SK-N-SH treated with all-trans-retinoic acid at 6 μM for 48 hours (cell line): ENCODE results near the gene YPEL1.

ENCODE experiments used
- ATAC-seq: fragments of 200-7000 bp; cut with Tn5 transposase; 3 replicates; pipeline ENCODE4 v1.9.1; 2020; ENCODE audit warnings: mild to moderate bottlenecking, moderate library complexity
- ARNTL ChIP-seq: fragments of 450-650 bp; formaldehyde crosslinking; IDR thresholded peaks from 2 replicates; pipeline ENCODE4 v1.5.0; 2020; ENCODE audit warnings: low read depth, mild to moderate bottlenecking, moderate library complexity, borderline replicate concordance
- CSDC2 ChIP-seq: fragments of 250-450 bp; sonication (Bioruptor Pico); IDR thresholded peaks from 2 replicates; pipeline ENCODE4 v1.5.0; 2020; ENCODE audit warnings: mild to moderate bottlenecking, moderate library complexity
- ESRRG ChIP-seq: fragments of 250-450 bp; sonication (Bioruptor Pico); IDR thresholded peaks from 2 replicates; pipeline ENCODE4 v1.6.1; 2021; ENCODE audit warnings: mild to moderate bottlenecking
- GLIS3 ChIP-seq: fragments of 250-450 bp; sonication (Bioruptor Pico); IDR thresholded peaks from 2 replicates; pipeline ENCODE4 v1.5.0; 2020; ENCODE audit warnings: mild to moderate bottlenecking, moderate library complexity
- POU6F1 ChIP-seq: fragments of 250-450 bp; sonication (Bioruptor Pico); IDR thresholded peaks from 2 replicates; pipeline ENCODE4 v1.8.0; 2021; ENCODE audit warnings: low read depth, mild to moderate bottlenecking, moderate library complexity, borderline replicate concordance
- TCF4 ChIP-seq: fragments of 250-450 bp; sonication (Bioruptor Pico); IDR thresholded peaks from 2 replicates; pipeline ENCODE4 v1.8.0; 2021; ENCODE audit warnings: mild to moderate bottlenecking, moderate library complexity, borderline replicate concordance
- TSHZ2 ChIP-seq: fragments of 250-450 bp; sonication (Bioruptor Pico); IDR thresholded peaks from 2 replicates; pipeline ENCODE4 v1.5.0; 2020; ENCODE audit warnings: mild to moderate bottlenecking, moderate library complexity
- ZC3H10 ChIP-seq: fragments of 250-450 bp; sonication (Bioruptor Pico); IDR thresholded peaks from 2 replicates; pipeline ENCODE4 v1.5.1; 2021; ENCODE audit warnings: mild to moderate bottlenecking, moderate library complexity
- ZNF565 ChIP-seq: fragments of 450-650 bp; formaldehyde crosslinking; conservative IDR thresholded peaks from 2 replicates; pipeline ENCODE4 v1.5.0; 2020; ENCODE audit warnings: low read depth, mild to moderate bottlenecking, moderate library complexity
- ZNF70 ChIP-seq: fragments of 450-650 bp; formaldehyde crosslinking; IDR thresholded peaks from 2 replicates; pipeline ENCODE4 v1.5.0; 2020; ENCODE audit warnings: mild to moderate bottlenecking, moderate library complexity
- ZNF8 ChIP-seq: fragments of 450-650 bp; formaldehyde crosslinking; IDR thresholded peaks from 2 replicates; pipeline ENCODE4 v1.5.0; 2020; ENCODE audit warnings: mild to moderate bottlenecking, moderate library complexity
- TF ChIP-seq, protein P1 (sequence below): fragments of 250-450 bp; sonication (Bioruptor Pico); IDR thresholded peaks from 2 replicates; pipeline ENCODE4 v1.5.1; 2021; ENCODE audit warnings: mild to moderate bottlenecking, moderate library complexity
- TF ChIP-seq, protein P2 (sequence below): fragments of 250-450 bp; sonication (Bioruptor Pico); IDR thresholded peaks from 2 replicates; pipeline ENCODE4 v1.8.0; 2020; ENCODE audit warnings: mild to moderate bottlenecking, moderate library complexity, borderline replicate concordance

Gene YPEL1

DNA sequence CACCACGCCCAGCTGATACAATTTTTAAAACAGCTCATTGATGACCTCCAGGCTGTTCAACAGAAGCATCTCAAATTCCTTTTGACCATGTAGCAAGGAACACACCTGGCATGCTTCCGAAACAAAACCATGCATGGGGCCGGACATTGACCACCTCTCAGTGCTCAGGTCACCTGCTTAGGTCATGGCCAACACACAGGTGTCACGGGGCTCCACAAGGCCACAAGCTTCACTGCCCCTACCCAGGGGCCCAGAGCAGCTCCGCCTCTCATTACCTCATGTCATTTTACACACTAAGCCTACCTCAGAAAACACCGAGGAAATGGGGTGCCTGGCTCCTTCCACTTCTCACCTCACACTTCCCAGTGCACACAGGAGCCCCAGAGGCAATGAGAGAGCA is 26.6 kb downstream of the YPEL1 start (continued):
- TF ChIP-seq, protein P1, sequence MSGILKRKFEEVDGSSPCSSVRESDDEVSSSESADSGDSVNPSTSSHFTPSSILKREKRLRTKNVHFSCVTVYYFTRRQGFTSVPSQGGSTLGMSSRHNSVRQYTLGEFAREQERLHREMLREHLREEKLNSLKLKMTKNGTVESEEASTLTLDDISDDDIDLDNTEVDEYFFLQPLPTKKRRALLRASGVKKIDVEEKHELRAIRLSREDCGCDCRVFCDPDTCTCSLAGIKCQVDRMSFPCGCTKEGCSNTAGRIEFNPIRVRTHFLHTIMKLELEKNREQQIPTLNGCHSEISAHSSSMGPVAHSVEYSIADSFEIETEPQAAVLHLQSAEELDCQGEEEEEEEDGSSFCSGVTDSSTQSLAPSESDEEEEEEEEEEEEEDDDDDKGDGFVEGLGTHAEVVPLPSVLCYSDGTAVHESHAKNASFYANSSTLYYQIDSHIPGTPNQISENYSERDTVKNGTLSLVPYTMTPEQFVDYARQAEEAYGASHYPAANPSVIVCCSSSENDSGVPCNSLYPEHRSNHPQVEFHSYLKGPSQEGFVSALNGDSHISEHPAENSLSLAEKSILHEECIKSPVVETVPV (CRISPR knock-in tag): no peak
- TF ChIP-seq, protein P2, sequence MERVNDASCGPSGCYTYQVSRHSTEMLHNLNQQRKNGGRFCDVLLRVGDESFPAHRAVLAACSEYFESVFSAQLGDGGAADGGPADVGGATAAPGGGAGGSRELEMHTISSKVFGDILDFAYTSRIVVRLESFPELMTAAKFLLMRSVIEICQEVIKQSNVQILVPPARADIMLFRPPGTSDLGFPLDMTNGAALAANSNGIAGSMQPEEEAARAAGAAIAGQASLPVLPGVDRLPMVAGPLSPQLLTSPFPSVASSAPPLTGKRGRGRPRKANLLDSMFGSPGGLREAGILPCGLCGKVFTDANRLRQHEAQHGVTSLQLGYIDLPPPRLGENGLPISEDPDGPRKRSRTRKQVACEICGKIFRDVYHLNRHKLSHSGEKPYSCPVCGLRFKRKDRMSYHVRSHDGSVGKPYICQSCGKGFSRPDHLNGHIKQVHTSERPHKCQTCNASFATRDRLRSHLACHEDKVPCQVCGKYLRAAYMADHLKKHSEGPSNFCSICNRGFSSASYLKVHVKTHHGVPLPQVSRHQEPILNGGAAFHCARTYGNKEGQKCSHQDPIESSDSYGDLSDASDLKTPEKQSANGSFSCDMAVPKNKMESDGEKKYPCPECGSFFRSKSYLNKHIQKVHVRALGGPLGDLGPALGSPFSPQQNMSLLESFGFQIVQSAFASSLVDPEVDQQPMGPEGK: no peak

DNA sequence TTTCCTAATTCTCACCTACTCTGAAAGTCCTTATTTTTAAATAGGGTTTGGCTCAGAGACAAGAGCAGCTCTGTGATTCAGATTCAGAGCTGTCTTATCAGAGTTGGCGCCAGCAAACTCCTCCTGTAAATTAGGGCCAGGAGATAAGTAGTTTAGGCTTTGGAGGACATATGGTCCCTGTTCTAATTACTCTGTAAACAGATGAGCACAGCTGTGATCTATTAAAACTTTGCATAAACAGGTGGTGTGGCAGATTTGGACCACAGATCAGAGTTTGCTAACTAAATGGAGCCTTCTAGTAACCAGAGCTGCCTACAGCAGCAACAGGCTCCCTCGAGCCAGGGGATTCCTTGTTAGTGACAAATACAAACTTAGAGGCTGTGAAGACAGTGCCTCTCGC is 27.9 kb downstream of the YPEL1 start:
- ATAC-seq: no peak; the same call in 2 of the 3 replicates
- TF ChIP-seq ESRRG (no peak), GLIS3 (CRISPR knock-in tag) (no peak), ARNTL (CRISPR knock-in tag) (no peak), ZNF8 (CRISPR knock-in tag) (no peak), TCF4 (CRISPR knock-in tag) (no peak), ZNF70 (no peak)

GRCh38 chr22:21703684-21704316 is 31.8 kb downstream of the YPEL1 start:
- no peak for ATAC-seq
- TF ChIP-seq ZNF565 (CRISPR knock-in tag) (no peak), GLIS3 (CRISPR knock-in tag) (no peak), TSHZ2 (CRISPR knock-in tag) (no peak)

DNA sequence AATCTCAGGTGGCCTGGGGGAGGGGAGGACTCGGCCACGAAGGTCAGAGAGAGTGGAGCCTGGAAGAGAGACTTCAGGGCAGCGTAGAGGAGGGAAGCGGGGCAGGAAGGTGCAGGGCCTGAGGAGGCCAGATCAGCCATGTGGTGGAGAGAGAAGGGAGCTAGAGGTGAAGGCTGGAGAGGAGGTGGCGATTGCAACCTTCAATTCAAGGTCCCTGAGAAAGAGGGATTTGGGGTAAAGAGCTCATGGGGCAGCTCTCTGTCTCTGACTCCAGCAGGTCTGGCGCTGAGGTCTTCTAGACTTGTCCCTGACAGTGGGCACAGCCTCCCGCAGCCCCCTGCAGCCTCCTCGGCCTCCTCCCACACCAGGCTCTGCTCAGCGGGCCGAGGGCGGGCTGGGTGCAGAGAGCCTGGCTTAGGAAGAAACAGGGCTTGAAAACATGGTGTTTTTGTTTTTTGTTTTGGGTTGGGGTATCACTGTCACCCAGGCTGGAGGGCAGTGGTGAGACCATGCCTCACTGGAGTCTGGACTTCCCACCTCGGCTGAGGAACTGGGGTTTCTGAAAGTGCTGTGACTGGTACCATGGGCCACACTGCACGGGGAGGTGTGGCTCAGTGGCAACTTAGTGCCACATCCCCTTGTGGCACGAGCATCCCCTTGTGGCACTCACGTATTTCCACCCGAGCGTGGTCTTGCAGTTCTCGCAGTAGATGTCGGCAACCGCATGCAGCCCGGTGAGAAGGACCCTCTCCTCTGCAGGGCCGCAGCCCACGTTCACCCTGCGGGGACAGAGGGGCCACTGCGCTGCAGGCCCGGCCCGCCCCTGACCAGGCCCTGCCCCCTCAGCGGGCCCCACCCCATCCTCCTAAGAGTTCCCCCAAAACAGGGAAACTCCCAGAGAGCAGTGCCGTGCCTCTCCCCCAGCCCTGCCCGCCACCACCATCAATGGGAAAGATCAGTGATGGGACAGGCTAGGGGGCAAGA is 32.6 kb downstream of the YPEL1 start:
- ATAC-seq: 0 out of 3 replicates have a peak, but pooled peaks have one; percentile 6
- TF ChIP-seq ESRRG (no peak), POU6F1 (CRISPR knock-in tag) (no peak), CSDC2 (CRISPR knock-in tag) (no peak), ZC3H10 (CRISPR knock-in tag) (no peak)
- TF ChIP-seq, protein P1 (CRISPR knock-in tag): no peak
- TF ChIP-seq, protein P2: no peak
